ENCODE results near the gene PCSK4. TPM values are rescaled to one million over a fixed set of nuclear protein-coding genes. Genes with fewer than 3 reads are reported as not detected.

The PCSK4 gene
- total and polyA plus RNA-seq, 2 of the 13 experiments (the other 11 are each of a cell fraction or from before 2014, with no cell fraction given) = 2.0 to 2.7 TPM

- no peak for TF ChIP-seq ZFAT (CRISPR knock-in tag; conservative IDR thresholded peaks at IDR 0.05)
- no peak for TF ChIP-seq TBL1XR1 (IDR thresholded peaks at IDR 0.05; ENCODE audit: borderline replicate concordance, low read length, partially characterized antibody)
- 0 out of 2 replicates have a peak, but pooled peaks have one; percentile 35 for TF ChIP-seq ZNF264 (CRISPR knock-in tag; IDR thresholded peaks at IDR 0.05)
- TF ChIP-seq THAP8 (CRISPR knock-in tag; IDR thresholded peaks at IDR 0.05; ENCODE audit: borderline replicate concordance) = 0 out of 2 replicates have a peak, but pooled peaks have one; percentile 14
- no peak for TF ChIP-seq IKZF4 (CRISPR knock-in tag; IDR thresholded peaks at IDR 0.05; ENCODE audit: borderline replicate concordance, low read depth, not compliant biosample characterization)
- no peak for TF ChIP-seq RNF2 (conservative IDR thresholded peaks at IDR 0.05; ENCODE audit: low read depth)
- TF ChIP-seq ATRX (CRISPR knock-in tag; IDR thresholded peaks at IDR 0.05; ENCODE audit: borderline replicate concordance) = no peak
- TF ChIP-seq KMT2B (CRISPR knock-in tag; IDR thresholded peaks at IDR 0.05) = no peak
- 0 out of 2 replicates have a peak, but pooled peaks have one; percentile 32 for TF ChIP-seq ZNF317 (CRISPR knock-in tag; IDR thresholded peaks at IDR 0.05)
- TF ChIP-seq SMYD3 (CRISPR knock-in tag; IDR thresholded peaks at IDR 0.05) = no peak
- TF ChIP-seq RBM39 (IDR thresholded peaks at IDR 0.05; ENCODE audit: low read depth, low read length, poor library complexity, severe bottlenecking) = no peak
- TF ChIP-seq TOE1 (CRISPR knock-in tag; IDR thresholded peaks at IDR 0.05) = no peak
- TF ChIP-seq NFRKB (IDR thresholded peaks at IDR 0.05) = no peak
- TF ChIP-seq ZNF274 (CRISPR knock-in tag; IDR thresholded peaks at IDR 0.05) = no peak
- TF ChIP-seq ZNF501 (CRISPR knock-in tag; IDR thresholded peaks at IDR 0.05) = peak; percentile 80
- no peak for TF ChIP-seq ATF1 (CRISPR knock-in tag; IDR thresholded peaks at IDR 0.05)
- TF ChIP-seq FUBP1 (CRISPR knock-in tag; IDR thresholded peaks at IDR 0.05; ENCODE audit: borderline replicate concordance) = no peak
- TF ChIP-seq ZSCAN30 (CRISPR knock-in tag; IDR thresholded peaks at IDR 0.05) = no peak; the same call in 1 of the 2 replicates
- peak; percentile 78 for TF ChIP-seq RBFOX2 (IDR thresholded peaks at IDR 0.05; ENCODE audit: low read depth, low read length)
- TF ChIP-seq ZBTB7B (CRISPR knock-in tag; IDR thresholded peaks at IDR 0.05) = peak; percentile 86
- peak; percentile 67 for TF ChIP-seq MXD1 (CRISPR knock-in tag; IDR thresholded peaks at IDR 0.05)
- TF ChIP-seq ZNF235 (CRISPR knock-in tag; IDR thresholded peaks at IDR 0.05; ENCODE audit: borderline replicate concordance) = peak; percentile 42; the same call in 1 of the 2 replicates
- TF ChIP-seq ZNF207 (IDR thresholded peaks at IDR 0.05; ENCODE audit: borderline replicate concordance) = no peak
- TF ChIP-seq THAP9 (CRISPR knock-in tag; IDR thresholded peaks at IDR 0.05; ENCODE audit: borderline replicate concordance) = 0 out of 2 replicates have a peak, but pooled peaks have one; percentile 35
- 0 out of 2 replicates have a peak, but pooled peaks have one; percentile 64 for TF ChIP-seq ZNF713 (CRISPR knock-in tag; IDR thresholded peaks at IDR 0.05)
Measured at GRCh38 chr19:1489463-1490310, 463 bp downstream of the PCSK4 start (continued).

Data from HepG2 (cell line).